DND-41 (cell line): ENCODE measurements around the gene USP44.

Experiments
- ATAC-seq: fragments of 200-7000 bp; cut with Tn5 transposase; 3 replicates; pipeline ENCODE4 v1.9.1; 2021; ENCODE audit warnings: low read depth; ENCODE audit not compliant: insufficient read depth
- DNase-seq: peaks from one replicate; pipeline ENCODE4 v3.0.0-alpha.2; 2020
- H2AFZ ChIP-seq: 2 replicates; pipeline ENCODE4 v1.6.0; 2012; ENCODE audit warnings: low read depth, low read length
- H3K27ac ChIP-seq: 2 replicates; pipeline ENCODE4 v1.5.1; 2012; ENCODE audit warnings: low read length, inconsistent platforms
- H3K27me3 ChIP-seq: fragments of 200-600 bp; sonication (generic); 2 replicates; pipeline ENCODE4 v1.6.0; 2012; ENCODE audit warnings: low read length, mild to moderate bottlenecking, inconsistent platforms; ENCODE audit not compliant: insufficient read depth, poor library complexity
- H3K36me3 ChIP-seq: 2 replicates; pipeline ENCODE4 v1.5.1; 2012; ENCODE audit warnings: low read length, inconsistent platforms; ENCODE audit not compliant: insufficient read depth
- H3K4me1 ChIP-seq: 2 replicates; pipeline ENCODE4 v1.5.1; 2012; ENCODE audit warnings: mild to moderate bottlenecking, low read length; ENCODE audit not compliant: insufficient read depth
- H3K4me2 ChIP-seq: 2 replicates; pipeline ENCODE4 v1.6.0; 2012; ENCODE audit warnings: mild to moderate bottlenecking, moderate library complexity, low read length, inconsistent platforms; ENCODE audit not compliant: insufficient read depth
- H3K4me3 ChIP-seq, 2 experiments: fragments of 200-600 bp in 1 of 2; shearing (Covaris generic) in 1 of 2; 2 replicates each; pipeline ENCODE4 v1.5.1; 2012 to 2016; ENCODE audit warnings: inconsistent platforms in 2 of 2, low read length in 2 of 2, mild to moderate bottlenecking in 2 of 2, low read depth in 1 of 2, moderate library complexity in 1 of 2
- H3K79me2 ChIP-seq: 2 replicates; pipeline ENCODE4 v1.6.0; 2012; ENCODE audit warnings: low read length, inconsistent platforms; ENCODE audit not compliant: insufficient read depth
- H3K9ac ChIP-seq: 2 replicates; pipeline ENCODE4 v1.6.0; 2012; ENCODE audit warnings: low read depth, mild to moderate bottlenecking, inconsistent platforms, low read length, moderate library complexity
- H3K9me3 ChIP-seq: 2 replicates; pipeline ENCODE4 v1.5.1; 2012; ENCODE audit warnings: low read length, moderate library complexity, mild to moderate bottlenecking, inconsistent platforms; ENCODE audit not compliant: insufficient read depth, severe bottlenecking
- H4K20me1 ChIP-seq: 2 replicates; pipeline ENCODE4 v1.6.0; 2012; ENCODE audit warnings: low read length; ENCODE audit not compliant: insufficient read depth
- CTCF ChIP-seq: IDR thresholded peaks from 2 replicates; pipeline ENCODE4 v1.5.1; 2012; ENCODE audit warnings: borderline replicate concordance, low read length, moderate library complexity, mild to moderate bottlenecking; ENCODE audit not compliant: poor library complexity, severe bottlenecking; ENCODE audit errors: extremely low read depth
- EZH2 ChIP-seq: IDR thresholded peaks from 3 replicates; pipeline ENCODE4 v1.6.1; 2012; ENCODE audit warnings: borderline replicate concordance, low read depth, mild to moderate bottlenecking, moderate library complexity, low read length, inconsistent platforms; ENCODE audit not compliant: severe bottlenecking

USP44 gene

GRCh38 chr12:95543305-95543704, 8.0 kb downstream of the USP44 start:
- H3K27me3 ChIP-seq: no peaks in the 10 kb centered on the region
- H3K4me1 ChIP-seq: peaks cover 26% of the 10 kb centered on the region
- H4K20me1 ChIP-seq: peaks cover 4% of the 10 kb centered on the region; the same call in 1 of the 2 replicates
- no peak overlapping the region for H3K4me3 ChIP-seq
- DNase-seq (no peak), ATAC-seq (no peak)
- H3K36me3 ChIP-seq: no peaks in the 10 kb centered on the region; the same call in 1 of the 2 replicates
- no peaks in the 10 kb centered on the region for H3K9me3 ChIP-seq
- peaks cover 78% of the 10 kb centered on the region for H3K79me2 ChIP-seq
- H2AFZ ChIP-seq: no peak overlapping the region
- TF ChIP-seq EZH2: no peak
- no peak for TF ChIP-seq CTCF
- no peak overlapping the region for H3K9ac ChIP-seq
- H3K4me2 ChIP-seq: no peak overlapping the region
- no peak overlapping the region for H3K27ac ChIP-seq

- no peak for ATAC-seq
- TF ChIP-seq CTCF (no peak), EZH2 (no peak)
- no peaks in the 10 kb centered on the region for H3K9me3 ChIP-seq
- H4K20me1 ChIP-seq: peaks cover 4% of the 10 kb centered on the region; the same call in 1 of the 2 replicates
- no peak overlapping the region for H2AFZ ChIP-seq
- peaks cover 12% of the 10 kb centered on the region for H3K4me1 ChIP-seq
- H3K4me2 ChIP-seq: no peak overlapping the region
- H3K27ac ChIP-seq: no peak overlapping the region
- H3K79me2 ChIP-seq: peaks cover 70% of the 10 kb centered on the region
- H3K9ac ChIP-seq: no peak overlapping the region
- no peak overlapping the region for H3K4me3 ChIP-seq
- H3K27me3 ChIP-seq: no peaks in the 10 kb centered on the region
- no peaks in the 10 kb centered on the region for H3K36me3 ChIP-seq
- no peak for DNase-seq
These were observed 9.8 kb downstream of the USP44 start for GRCh38 chr12:95541436-95541835.

- peaks cover 52% of the 10 kb centered on the region for H3K79me2 ChIP-seq
These were observed 12.6 kb downstream of the USP44 start for GRCh38 chr12:95538656-95539055.

More at GRCh38 chr12:95538656-95539055, 12.6 kb downstream of the USP44 start:
- Histone ChIP-seq H3K36me3 (peaks cover 5% of the 10 kb centered on the region), H3K27me3 (no peaks in the 10 kb centered on the region), H3K9ac (no peak overlapping the region), H4K20me1 (peaks cover 7% of the 10 kb centered on the region; the same call in 1 of the 2 replicates), H3K4me1 (no peaks in the 10 kb centered on the region), H3K4me2 (no peak overlapping the region), H3K4me3 (no peak overlapping the region), H3K9me3 (no peaks in the 10 kb centered on the region), H2AFZ (no peak overlapping the region), H3K27ac (no peak overlapping the region)
- no peak for DNase-seq
- no peak for ATAC-seq
- TF ChIP-seq CTCF: no peak
